Activated naive CD8-positive, alpha-beta T cell treated with anti-CD3 and anti-CD28 coated beads, Interleukin-2, amount 50 U/mL, for 24 hours (primary cell): Measurements from ENCODE around the gene PTPA.

ENCODE experiments used
- ATAC-seq: fragments of 150-1000 bp; cut with Tn5 transposase; one replicate; pipeline ENCODE4 v1.10.0; 2021
- DNase-seq: peaks from one replicate; pipeline ENCODE4 v3.0.0; 2021
- H3K27ac Mint-ChIP-seq: one replicate; pipeline ENCODE4 v1.8.0; 2021; ENCODE audit warnings: mild to moderate bottlenecking, mixed read lengths
- H3K27me3 Mint-ChIP-seq: one replicate; pipeline ENCODE4 v1.8.0; 2021; ENCODE audit warnings: mixed read lengths
- H3K36me3 Mint-ChIP-seq: one replicate; pipeline ENCODE4 v1.8.0; 2021; ENCODE audit warnings: low read depth, mixed read lengths
- H3K4me1 Mint-ChIP-seq: one replicate; pipeline ENCODE4 v1.8.0; 2021; ENCODE audit warnings: mixed read lengths
- H3K4me3 Mint-ChIP-seq: one replicate; pipeline ENCODE4 v1.8.0; 2021; ENCODE audit warnings: mild to moderate bottlenecking, moderate library complexity, mixed read lengths
- H3K9me3 Mint-ChIP-seq: one replicate; pipeline ENCODE4 v1.8.0; 2021; ENCODE audit warnings: mixed read lengths

PTPA gene

DNA sequence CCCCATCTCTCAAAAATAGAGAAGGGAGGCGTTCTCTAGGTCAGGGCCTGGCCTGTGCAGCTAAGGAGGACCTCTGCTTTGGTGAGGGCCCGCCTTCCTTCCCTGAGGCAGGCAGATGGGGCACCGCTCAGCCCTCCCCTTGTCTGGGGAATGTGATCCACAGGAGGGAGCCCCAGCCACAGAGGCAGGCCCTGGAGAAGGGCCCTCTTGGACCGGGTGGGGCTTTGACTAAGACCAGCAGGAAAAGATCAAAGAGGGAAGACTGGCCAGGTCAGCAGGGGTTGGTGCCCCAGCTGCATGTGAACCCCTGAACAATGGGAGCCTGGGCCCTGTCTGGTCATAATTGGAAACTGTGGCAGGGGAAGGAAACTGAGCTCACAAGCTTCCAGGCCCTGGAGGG is 21.9 kb downstream of the PTPA start:
- peaks cover 6% of the 10 kb centered on the region for H3K4me1 Mint-ChIP-seq
- no peak overlapping the region for H3K4me3 Mint-ChIP-seq
- H3K9me3 Mint-ChIP-seq: no peaks in the 10 kb centered on the region
- DNase-seq (no peak), ATAC-seq (no peak)
- no peak overlapping the region for H3K27ac Mint-ChIP-seq
- no peaks in the 10 kb centered on the region for H3K27me3 Mint-ChIP-seq
- H3K36me3 Mint-ChIP-seq: peaks cover 20% of the 10 kb centered on the region

GRCh38 chr9:129135476-129135875 is 24.3 kb downstream of the PTPA start:
- no peak overlapping the region for H3K27ac Mint-ChIP-seq
- DNase-seq (no peak), ATAC-seq (no peak)
- no peaks in the 10 kb centered on the region for H3K9me3 Mint-ChIP-seq
- H3K4me3 Mint-ChIP-seq: no peak overlapping the region
- H3K36me3 Mint-ChIP-seq: peaks cover 15% of the 10 kb centered on the region
- H3K4me1 Mint-ChIP-seq: peaks cover 21% of the 10 kb centered on the region
- H3K27me3 Mint-ChIP-seq: no peaks in the 10 kb centered on the region

DNA sequence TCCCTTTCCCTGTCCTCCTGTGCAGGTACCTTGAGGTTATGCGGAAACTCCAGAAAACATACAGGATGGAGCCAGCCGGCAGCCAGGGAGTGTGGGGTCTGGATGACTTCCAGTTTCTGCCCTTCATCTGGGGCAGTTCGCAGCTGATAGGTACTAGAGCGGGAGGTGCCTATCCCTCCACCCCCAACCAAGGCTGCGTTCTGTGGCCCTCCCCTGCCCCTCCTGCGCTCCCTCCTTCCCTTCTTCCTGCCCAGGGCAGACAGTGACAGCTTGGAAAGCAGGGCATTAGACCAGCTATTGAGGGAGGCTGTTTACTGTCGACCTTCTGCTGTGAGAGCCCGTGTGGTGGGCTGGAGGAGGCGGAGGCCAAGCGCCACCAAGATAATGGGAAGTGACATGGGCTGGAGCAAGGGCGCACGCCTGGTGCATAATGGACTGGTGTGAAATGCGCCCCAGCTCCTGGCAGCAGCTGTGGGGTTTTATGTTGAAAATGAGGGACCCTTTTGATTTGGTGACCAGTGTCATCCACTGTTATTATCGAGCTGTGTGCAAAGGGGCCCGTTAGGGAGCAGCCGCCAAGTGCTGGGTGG is 25.3 kb downstream of the PTPA start:
- DNase-seq: no peak
- Mint-ChIP-seq H3K36me3 (peaks cover 13% of the 10 kb centered on the region), H3K27me3 (no peaks in the 10 kb centered on the region), H3K27ac (no peak overlapping the region), H3K4me3 (no peak overlapping the region), H3K9me3 (no peaks in the 10 kb centered on the region), H3K4me1 (peaks cover 29% of the 10 kb centered on the region)
- ATAC-seq: no peak

DNA sequence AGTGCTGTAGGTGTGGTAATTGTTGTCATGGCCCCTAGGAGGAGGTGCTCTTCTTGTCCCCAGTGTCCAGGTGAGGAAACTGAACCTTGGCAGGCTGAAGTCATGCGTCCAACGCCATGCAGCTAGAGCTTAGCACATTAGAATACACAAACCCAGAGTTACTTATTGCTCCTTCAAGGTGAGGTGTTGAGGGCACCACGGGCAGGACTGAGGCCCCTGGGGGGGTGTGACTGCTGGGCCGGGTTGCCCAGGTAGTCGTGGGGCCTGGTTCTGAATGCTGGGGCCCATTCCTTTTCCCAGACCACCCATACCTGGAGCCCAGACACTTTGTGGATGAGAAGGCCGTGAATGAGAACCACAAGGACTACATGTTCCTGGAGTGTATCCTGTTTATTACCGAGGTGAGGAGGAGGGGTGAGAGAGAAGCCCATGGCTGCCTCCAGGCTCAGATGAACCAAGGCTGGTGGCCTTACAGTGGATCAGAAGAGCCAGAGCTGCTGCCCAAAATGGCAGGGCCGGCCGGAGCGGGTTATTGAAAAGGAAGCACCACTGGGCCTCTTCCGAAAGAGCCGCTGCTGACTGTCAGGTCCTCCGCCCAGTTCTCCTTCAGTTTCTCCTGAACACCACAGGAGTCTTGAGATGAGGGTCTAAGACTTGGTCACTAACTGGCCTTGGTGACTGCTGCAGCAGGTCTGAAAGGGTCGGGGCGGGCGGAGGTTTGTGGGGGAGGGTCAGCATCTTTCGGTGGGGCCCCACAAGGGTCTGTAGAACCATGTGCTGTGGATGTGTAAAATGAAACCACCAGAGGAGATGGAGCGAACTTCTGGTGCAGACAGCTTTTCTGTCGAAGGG is 26.3 kb downstream of the PTPA start:
- no peak overlapping the region for H3K27ac Mint-ChIP-seq
- ATAC-seq: no peak
- DNase-seq: no peak
- no peak overlapping the region for H3K4me3 Mint-ChIP-seq
- peaks cover 14% of the 10 kb centered on the region for H3K36me3 Mint-ChIP-seq
- H3K4me1 Mint-ChIP-seq: peaks cover 33% of the 10 kb centered on the region
- no peaks in the 10 kb centered on the region for H3K27me3 Mint-ChIP-seq
- no peaks in the 10 kb centered on the region for H3K9me3 Mint-ChIP-seq

DNA sequence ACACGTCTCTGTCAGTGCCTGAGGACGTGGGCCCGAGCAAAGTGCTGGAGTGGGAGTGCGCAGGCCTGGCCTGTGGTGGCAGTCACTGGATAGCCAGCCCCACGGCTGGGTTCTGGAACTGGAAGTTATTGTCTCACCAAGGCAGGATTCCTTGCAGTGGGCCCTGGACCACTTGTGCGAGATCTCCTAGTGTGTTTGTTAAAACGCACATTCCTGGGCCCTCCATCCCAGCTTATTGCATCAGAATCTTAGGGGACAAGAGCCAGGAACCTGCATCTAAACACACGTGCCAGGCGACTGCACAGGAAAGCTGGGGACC is 26.9 kb downstream of the PTPA start:
- peaks cover 39% of the 10 kb centered on the region for H3K4me1 Mint-ChIP-seq
- H3K4me3 Mint-ChIP-seq: no peak overlapping the region
- H3K27ac Mint-ChIP-seq: no peak overlapping the region
- no peaks in the 10 kb centered on the region for H3K27me3 Mint-ChIP-seq
- no peak for DNase-seq
- no peak for ATAC-seq
- H3K36me3 Mint-ChIP-seq: peaks cover 18% of the 10 kb centered on the region
- no peaks in the 10 kb centered on the region for H3K9me3 Mint-ChIP-seq

DNA sequence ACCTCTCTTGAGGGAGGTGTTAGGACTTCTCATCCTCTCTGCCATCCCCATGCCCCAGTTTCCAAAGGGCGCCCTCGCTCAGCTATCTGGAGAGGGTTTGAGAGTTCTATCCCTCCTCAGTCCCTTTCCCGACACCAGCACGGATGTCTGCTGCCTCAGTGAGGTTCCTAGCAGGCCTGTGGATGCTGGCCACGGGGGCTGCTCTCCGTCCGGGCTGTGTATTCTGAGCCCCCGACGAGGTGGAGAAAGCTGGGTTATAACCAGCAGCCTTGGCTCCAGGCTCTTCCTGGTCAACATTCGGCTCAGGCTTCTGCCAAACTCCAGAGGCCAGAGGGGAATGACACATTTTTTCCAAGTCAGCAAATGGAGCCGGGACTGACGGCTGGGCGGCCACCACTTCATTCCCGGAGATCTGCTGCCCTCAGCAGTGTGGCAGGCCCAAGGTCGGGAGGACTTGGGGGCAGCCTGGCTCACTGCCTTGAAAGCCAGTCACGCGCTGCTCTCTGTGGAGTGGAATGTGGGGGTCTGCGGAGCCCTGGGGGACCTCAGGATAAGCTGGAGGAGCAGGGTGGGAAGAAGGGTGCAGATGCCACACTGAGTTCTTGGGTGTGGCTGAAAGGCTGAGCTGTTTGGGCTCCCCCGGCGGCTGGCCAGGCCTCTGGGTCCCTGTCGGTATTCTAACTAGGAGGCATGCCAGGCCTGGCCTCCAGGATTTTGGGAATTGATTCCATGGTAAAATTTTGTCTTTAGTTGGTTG is 27.4 kb downstream of the PTPA start:
- DNase-seq (no peak), ATAC-seq (no peak)
- peak overlapping the region; percentile 87 for H3K4me3 Mint-ChIP-seq
- H3K9me3 Mint-ChIP-seq: no peaks in the 10 kb centered on the region
- H3K36me3 Mint-ChIP-seq: peaks cover 15% of the 10 kb centered on the region
- peak overlapping the region; percentile 98 for H3K27ac Mint-ChIP-seq
- H3K4me1 Mint-ChIP-seq: peaks cover 41% of the 10 kb centered on the region
- H3K27me3 Mint-ChIP-seq: no peaks in the 10 kb centered on the region

GRCh38 chr9:129139233-129139992 is 28.2 kb downstream of the PTPA start:
- H3K36me3 Mint-ChIP-seq: peaks cover 19% of the 10 kb centered on the region
- no peaks in the 10 kb centered on the region for H3K27me3 Mint-ChIP-seq
- peak overlapping the region; percentile 98 for H3K27ac Mint-ChIP-seq
- ATAC-seq: peak; percentile 45
- H3K9me3 Mint-ChIP-seq: no peaks in the 10 kb centered on the region
- H3K4me1 Mint-ChIP-seq: peaks cover 46% of the 10 kb centered on the region
- DNase-seq: peak; percentile 79
- peak overlapping the region; percentile 87 for H3K4me3 Mint-ChIP-seq

GRCh38 chr9:129139993-129140396 is 28.8 kb downstream of the PTPA start:
- DNase-seq (peak; percentile 80), ATAC-seq (peak; percentile 88)
- peak overlapping the region; percentile 87 for H3K4me3 Mint-ChIP-seq
- no peaks in the 10 kb centered on the region for H3K27me3 Mint-ChIP-seq
- peaks cover 19% of the 10 kb centered on the region for H3K36me3 Mint-ChIP-seq
- H3K4me1 Mint-ChIP-seq: peaks cover 46% of the 10 kb centered on the region
- H3K9me3 Mint-ChIP-seq: no peaks in the 10 kb centered on the region
- peak overlapping the region; percentile 98 for H3K27ac Mint-ChIP-seq

GRCh38 chr9:129140397-129141065 is 29.3 kb downstream of the PTPA start:
- no peaks in the 10 kb centered on the region for H3K27me3 Mint-ChIP-seq
- ATAC-seq: peak; percentile 26
- no peaks in the 10 kb centered on the region for H3K9me3 Mint-ChIP-seq
- peaks cover 46% of the 10 kb centered on the region for H3K4me1 Mint-ChIP-seq
- peak overlapping the region; percentile 87 for H3K4me3 Mint-ChIP-seq
- H3K27ac Mint-ChIP-seq: peak overlapping the region; percentile 98
- DNase-seq: peak; percentile 47
- H3K36me3 Mint-ChIP-seq: peaks cover 15% of the 10 kb centered on the region

DNA sequence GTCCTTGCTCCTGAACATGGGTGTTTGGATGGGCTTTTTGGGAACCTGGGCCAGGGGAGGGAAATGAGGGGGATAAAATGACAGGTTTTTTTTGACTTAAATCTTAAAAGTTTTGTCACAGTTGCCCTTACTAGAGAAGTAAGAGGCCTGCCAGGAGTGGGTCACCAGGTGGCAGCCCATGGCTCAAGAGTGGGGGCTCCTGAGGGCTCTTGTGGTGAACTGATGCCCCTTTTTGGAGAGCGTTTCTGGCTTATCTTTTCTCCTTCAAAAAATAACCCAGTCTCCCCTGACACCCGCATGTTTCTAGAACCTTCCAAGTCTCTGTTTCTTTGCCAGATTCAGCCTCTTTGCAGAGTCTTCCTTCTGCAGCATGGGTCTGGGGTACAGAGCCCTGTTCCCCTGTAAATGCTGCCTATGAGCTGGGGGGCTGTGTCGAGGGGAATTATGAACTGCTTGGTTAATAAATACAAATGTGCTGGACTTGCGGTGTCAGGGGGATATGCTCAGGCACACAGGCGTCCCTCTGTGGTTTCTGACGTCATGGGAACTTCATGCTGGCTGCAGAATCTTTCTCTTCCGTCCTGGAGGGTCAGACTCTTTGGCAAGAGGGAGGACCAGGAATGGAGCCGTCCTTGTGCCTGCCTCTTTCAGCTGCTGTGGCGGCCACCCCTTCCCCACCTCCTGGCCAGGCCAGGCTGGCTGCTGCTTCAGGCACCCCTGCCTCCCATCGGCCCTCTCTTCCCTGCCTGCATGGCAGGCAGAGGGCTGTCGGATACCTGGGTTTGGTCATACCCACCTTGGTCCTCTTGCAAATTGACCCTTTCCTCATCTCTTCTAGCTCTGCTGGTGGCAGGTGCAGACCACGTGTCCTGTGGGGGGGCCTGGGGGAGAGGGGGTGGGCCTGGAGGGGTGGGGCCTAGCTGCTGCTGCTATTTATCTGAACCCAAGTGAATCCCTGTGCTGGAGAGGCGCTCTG is 30.1 kb downstream of the PTPA start:
- Mint-ChIP-seq H3K4me3 (peak overlapping the region; percentile 87), H3K4me1 (peaks cover 46% of the 10 kb centered on the region), H3K36me3 (peaks cover 15% of the 10 kb centered on the region), H3K27ac (peak overlapping the region; percentile 98), H3K27me3 (no peaks in the 10 kb centered on the region), H3K9me3 (no peaks in the 10 kb centered on the region)
- ATAC-seq (no peak), DNase-seq (peak; percentile 37)

- ATAC-seq (no peak), DNase-seq (no peak)
- H3K27ac Mint-ChIP-seq: peak overlapping the region; percentile 98
- H3K27me3 Mint-ChIP-seq: no peaks in the 10 kb centered on the region
- peaks cover 48% of the 10 kb centered on the region for H3K4me1 Mint-ChIP-seq
- peaks cover 15% of the 10 kb centered on the region for H3K36me3 Mint-ChIP-seq
- H3K4me3 Mint-ChIP-seq: no peak overlapping the region
- no peaks in the 10 kb centered on the region for H3K9me3 Mint-ChIP-seq
Measured at GRCh38 chr9:129142138-129142935, 31.1 kb downstream of the PTPA start.

DNA sequence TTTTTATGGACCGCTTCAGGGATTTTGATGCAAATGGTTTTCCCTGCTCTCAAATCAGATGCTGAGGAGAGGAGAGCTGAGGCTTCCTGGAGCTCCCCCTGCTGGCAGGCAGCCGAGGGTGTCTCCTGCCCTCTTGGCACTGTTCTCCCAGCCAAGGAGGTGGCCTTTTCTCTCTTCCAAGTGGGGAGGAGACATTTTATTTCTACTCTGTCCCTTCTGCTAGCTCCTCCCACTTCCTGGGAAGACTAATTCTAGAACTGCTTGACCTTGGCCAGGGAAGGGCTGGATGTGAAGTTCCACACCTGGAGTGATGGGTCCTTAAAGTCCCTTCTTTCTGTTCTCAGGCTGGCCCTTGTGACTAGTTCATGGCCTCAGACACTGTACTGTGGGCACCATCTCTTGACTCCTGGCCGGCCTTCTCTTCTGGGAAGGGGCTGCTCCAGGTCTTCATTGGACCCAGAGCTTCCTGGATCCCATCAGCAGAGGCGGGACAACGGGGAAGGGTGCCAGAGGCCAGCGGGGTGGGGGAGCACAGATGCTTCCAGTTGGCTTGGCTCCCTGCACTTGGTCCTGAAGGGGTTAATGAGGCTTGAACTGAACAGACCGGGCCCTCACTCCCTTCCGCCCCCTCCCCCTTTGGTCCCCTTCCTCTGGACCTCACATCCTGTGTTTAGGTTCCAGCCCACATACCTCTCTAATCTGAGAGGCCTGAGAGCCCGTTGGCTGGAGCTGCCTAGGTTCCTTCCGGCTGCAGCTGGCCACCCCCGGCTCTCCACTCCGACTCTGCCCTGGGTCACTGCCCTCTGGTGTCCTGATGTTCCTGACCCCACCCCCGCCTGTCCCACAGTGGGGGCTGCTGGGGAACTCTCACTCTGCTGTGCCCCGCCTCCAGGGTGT is 32.1 kb downstream of the PTPA start:
- H3K4me1 Mint-ChIP-seq: peaks cover 48% of the 10 kb centered on the region
- DNase-seq (peak; percentile 85), ATAC-seq (peak; percentile 24)
- no peak overlapping the region for H3K4me3 Mint-ChIP-seq
- H3K9me3 Mint-ChIP-seq: no peaks in the 10 kb centered on the region
- H3K27ac Mint-ChIP-seq: peak overlapping the region; percentile 39
- no peaks in the 10 kb centered on the region for H3K27me3 Mint-ChIP-seq
- peaks cover 13% of the 10 kb centered on the region for H3K36me3 Mint-ChIP-seq
